Measurements from ENCODE around the gene NSD2.
A peak's percentile ranks its signal among the peaks of the same experiment; 100 is the strongest.
"Not testable (repeated sequence)": the region's sequence is repeated elsewhere in the genome, so short reads cannot be mapped to it uniquely, and the experiment has no call there.

NSD2 gene

GRCh38 chr4:1900624-1901023 lies 29.4 kb downstream of the NSD2 start:
- no peak for DNase-seq

DNA sequence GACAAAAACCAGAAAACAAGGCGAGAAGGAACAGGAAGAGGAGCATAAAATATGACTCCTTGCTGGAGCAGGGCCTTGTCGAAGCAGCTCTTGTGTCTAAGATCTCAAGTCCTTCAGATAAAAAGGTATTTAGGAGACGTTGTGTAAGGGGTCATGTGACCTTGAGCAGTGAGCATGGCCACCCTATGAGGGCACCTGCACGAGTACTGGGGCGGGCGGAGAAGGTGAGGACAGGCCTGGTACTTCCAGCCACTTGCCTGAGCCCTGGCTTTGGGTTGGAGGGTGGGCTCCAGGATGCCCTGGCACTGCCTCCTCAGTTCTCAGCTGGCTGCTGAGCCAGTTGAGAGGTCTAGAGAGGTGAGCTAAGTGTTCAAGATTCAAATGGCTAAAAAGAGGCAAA lies 29.9 kb downstream of the NSD2 start:
- no peak for DNase-seq

- DNase-seq, result no peak
Measured at GRCh38 chr4:1902243-1902642, 31.1 kb downstream of the NSD2 start.

DNA sequence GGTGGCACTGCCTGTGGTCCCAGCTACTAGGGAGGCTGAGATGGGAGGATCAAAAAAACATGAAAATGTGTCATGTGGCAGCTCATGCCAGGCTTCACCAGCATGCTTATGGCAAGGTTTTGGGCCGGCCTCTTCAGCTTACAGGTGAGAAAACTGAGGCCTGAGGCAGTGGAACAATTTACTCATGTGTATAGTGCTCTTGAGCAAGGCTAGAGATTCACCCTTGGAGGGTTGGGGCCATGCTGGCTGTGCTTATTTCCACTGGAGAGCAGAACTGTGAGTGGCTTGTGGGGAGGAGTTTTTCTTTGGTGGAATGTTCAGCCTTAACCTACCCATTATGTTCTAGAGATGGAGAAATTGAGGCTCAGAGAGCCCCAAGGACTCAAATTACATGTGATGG lies 31.8 kb downstream of the NSD2 start:
- no peak for DNase-seq

DNA sequence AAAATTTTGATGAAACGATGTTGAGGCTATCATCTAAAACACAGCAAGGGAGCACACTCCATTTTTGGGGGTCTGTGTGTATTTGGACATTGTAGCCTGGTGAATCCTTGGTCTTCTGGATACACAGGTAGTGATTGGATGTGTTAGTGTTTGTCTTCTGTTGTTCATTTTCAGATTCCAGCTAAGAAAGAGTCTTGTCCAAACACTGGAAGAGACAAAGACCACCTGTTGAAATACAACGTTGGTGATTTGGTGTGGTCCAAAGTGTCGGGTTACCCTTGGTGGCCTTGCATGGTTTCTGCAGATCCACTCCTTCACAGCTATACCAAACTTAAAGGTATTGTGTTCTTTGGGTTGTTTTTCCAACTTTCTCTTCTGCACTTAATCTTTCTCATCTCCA lies 32.8 kb downstream of the NSD2 start:
- no peak for DNase-seq

GRCh38 chr4:1907848-1908525 lies 36.8 kb downstream of the NSD2 start:
- no peak for DNase-seq

DNA sequence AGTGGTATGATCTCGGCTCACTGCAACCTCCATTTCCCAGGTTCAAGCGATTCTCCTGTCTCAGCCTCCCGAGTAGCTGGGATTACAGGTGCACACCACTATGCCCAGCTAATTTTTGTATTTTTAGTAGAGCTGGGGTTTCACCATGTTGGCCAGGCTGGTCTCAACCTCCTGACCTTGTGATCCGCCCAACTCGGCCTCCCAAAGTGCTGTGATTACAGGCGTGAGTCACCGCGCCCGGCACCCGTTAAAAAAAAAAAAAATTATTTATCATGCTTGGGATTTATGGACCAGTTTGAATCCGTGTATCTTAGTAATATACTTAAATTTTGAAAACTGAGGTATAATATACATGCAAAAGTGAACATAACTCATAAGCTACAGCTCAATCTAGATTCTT lies 38.5 kb downstream of the NSD2 start:
- not testable (repeated sequence) for DNase-seq

DNA sequence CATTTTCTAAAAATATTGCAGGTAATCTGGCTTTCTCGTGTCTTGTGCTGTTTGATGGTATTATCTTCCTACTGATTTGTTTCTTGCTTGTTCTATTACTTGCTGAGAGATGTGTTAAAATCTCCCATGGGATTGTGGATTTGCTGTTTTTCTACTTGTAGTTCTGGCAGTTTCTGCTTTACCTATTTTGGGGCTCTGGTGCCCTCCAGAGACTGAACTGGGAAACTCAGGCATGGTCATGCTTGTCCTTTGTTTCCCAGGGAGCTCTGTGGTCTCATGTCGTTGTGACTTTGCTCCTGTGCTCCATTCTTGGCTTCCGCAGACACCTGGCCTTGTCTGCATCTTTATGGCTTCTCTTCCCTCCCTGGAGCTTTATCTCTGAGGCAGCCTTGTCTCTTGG lies 39.5 kb downstream of the NSD2 start:
- DNase-seq, result peak; percentile 14

- DNase-seq, result not testable (repeated sequence)
Measured at GRCh38 chr4:1911316-1911715, 40.1 kb downstream of the NSD2 start.

DNA sequence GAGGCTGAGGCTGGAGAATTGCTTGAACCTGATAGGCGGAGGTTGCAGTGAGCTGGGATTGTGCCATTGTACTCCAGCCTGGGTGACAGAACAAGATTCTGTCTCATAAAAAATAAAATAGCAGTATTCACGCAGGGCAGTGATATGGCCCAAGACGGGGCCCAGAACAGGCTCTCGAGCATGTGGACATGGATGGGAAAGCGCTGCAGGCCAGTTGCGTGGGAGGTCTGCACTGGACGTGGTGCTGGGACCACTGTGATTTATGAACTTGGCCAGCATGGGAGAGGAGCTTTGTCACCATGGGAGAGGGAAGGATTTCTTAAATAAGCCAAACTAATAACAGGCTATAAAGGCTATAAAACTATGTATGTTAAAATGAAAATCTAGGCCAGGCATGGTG lies 51.6 kb downstream of the NSD2 start:
- no peak for DNase-seq

DNA sequence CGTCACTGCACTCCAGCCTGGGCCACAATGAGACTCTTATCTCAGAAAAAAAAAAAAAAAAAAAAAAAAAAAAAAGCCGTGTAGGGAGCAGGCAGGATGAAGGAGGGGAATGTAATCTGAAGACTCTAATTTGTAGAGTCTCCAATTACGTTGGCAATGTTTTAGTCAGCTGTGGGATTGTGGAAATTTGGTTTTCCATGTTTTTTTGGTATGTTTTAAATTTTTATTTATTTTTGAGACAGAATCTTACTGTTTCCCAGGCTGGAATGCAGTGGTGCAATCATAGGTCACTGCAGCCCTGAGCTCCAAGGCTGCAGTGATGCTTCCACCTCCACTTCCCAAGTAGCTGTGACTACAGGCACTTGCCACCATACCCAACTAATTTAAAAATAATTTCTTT lies 56.5 kb downstream of the NSD2 start:
- DNase-seq, result no peak

DNA sequence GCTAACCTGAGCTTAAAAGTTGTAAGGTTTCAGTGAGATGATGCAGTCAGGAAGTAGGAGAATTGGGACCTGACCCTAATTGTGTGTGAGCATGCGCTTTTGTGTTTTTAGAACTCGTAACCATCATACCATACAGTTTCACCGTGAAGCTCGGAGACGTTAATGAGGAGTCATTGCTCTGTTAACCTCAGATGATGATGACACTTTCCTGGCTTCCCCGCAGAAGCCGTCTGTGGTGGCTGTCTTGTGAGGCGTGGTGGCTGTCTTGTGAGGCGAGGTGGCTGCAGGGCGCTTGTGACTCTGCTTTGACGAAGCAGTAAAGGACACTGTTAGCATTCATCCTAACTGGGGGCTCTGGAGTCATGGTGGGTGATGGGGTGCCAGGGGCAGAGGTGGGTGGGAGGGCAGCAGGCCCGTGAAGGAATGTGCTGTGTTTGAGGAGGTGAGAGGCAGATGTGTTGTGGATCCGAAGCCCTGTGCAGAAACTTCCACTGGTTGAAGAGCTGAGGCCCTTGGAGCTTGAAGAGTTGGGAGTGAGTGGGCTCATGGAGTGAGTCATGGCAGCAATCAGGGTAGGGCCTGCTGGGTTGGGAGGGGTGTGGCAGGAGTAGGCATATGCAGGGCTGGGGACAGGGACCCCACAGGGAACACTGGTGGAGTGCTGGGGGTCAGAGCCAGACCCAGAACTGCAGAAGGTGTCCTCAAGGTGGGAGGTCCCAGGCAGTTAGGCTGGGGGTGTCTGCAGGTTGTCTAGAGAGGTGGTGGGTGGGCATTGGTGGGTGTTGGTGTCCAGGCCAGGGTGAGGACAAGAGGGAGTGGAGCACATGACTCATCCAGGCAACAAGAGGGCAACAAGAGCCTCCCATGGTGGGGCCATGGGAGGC lies 57.4 kb downstream of the NSD2 start:
- DNase-seq, result no peak

DNA sequence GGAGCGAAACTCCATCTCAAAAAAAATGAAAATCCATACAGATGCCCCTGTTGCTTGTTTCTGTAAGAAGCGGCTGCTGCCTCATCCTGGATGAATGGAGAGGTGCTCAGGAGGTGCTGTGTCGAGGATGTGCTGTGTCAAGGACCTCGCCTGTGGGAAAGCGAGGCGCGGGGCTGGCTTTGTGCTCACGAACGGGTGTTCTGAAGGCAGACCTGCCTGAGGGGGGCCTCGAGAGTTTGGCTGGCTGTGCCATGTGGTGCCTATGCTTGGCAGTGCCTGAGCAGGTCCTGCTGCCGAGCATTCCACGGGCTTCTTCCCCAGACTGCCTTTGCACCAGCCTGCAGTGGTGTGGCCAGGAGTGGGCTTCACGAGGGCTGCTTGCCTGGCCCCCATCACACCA lies 61.5 kb downstream of the NSD2 start:
- DNase-seq, result no peak

DNA sequence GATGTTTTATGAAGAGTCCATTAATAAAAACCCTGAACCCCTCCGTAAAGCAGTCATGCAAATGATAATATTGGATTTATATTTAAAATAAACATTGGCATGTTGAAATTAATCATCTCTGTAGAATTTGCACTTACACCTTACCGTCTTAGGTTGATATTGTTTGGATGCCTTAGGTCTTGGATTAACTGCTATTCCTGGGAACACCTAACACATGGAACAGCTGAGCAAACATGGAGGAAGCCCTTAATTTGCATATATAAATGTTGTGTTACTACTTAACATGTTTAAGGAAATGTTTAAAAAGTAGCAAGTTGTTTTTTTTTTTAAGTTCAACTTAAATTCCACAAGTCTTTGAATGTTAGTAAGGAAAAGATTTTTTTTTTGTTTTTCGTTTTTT lies 62.5 kb downstream of the NSD2 start:
- peak; percentile 5 for DNase-seq

DNA sequence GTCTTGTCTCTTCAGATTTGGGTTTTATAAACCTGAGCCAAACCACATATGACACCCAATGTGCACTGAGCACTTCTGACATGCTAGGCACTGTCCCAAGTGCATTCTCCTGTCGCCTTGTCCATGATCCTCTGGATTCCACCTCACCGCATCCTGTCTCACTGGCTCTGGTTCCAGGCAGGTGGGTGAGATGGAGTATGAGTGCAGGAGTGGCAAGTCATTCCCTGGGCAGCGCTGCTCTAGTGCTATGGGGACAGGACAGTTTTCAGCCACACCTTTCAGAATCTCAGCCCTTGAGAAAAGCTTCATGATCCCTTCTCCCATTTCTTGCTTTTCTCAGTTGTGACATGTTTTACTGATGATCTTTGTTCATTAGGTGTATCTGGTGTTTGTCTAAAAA lies 66.4 kb downstream of the NSD2 start:
- no peak for DNase-seq

DNA sequence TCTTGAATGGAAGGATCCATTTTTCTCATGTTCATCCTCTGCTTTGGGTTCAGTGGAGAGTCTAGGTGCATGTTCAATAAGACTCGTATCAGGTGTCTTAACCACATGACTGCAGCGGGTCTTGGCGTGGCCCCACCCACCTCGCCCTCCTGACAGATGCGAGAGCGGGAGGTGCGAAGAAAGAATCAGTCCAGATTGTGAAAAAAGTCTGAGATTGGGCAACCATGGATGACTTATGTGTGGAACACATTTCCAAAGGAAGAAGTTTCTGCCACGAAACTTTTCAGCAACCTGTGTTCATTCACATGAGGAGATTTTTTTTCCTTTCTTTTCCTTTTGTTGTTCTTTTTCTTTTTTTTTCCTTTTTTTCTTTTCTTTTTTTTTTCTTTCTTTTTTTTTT lies 66.8 kb downstream of the NSD2 start:
- DNase-seq, result no peak

DNA sequence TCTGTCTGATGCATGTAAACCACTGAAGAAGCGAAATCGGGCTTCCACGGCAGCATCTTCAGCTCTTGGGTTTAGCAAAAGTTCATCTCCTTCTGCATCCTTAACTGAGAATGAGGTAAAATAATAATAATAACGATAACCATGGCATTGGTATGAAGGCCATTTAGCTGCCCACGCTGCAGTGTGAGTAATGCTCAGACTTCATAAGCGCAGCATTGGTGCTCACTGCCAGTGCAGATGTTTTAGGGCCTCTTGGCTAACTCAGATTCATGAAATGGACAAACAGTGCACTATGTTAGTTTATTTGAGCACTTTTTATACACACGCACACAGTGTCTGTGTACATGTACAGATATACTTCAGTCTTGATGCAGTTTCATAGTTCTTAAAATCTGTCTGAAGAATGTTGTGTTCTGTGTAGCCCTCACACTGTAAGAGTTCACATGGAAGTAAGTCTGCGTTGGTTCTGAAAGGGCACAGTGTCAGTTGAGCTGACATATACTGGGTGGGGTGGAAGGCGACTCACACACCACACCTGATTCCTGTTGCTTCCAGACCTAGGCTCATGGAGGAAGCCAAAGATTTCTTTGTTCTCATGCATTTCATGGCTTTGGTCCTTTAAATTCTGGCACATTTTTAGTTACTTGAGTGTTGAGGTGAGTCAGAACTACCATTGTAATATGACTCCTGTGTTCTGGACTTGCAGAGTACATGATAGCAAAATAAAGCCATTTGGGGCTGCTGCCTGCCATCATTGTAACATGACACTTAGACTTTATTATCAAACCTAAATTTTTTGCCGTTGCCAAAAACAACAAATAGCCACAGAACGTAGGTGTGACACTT lies 68.7 kb downstream of the NSD2 start:
- no peak for DNase-seq

DNA sequence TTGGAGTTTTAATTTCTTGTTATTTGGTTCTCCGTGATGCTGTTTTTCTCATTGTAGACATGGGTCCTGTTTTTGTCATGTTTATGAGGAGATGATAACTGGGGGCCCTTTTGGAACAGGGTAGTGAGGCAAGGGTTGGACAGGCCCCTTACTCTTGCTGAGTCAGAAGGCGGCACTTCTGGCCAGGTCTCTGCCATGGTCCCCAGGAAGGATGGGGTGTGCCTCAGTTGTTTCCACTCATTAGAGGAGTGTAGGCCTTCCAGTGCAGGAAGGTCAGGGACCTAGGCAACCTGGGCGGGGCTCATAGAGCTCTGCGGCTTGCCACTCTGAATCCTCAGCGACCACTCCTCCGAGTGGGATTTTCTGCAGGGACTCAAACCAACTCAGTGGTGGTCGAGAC lies 69.4 kb downstream of the NSD2 start:
- no peak for DNase-seq

- no peak for DNase-seq
Measured at GRCh38 chr4:1943928-1944327, 72.7 kb downstream of the NSD2 start.

- no peak for DNase-seq
Measured at GRCh38 chr4:1945124-1945895, 74.1 kb downstream of the NSD2 start.

DNA sequence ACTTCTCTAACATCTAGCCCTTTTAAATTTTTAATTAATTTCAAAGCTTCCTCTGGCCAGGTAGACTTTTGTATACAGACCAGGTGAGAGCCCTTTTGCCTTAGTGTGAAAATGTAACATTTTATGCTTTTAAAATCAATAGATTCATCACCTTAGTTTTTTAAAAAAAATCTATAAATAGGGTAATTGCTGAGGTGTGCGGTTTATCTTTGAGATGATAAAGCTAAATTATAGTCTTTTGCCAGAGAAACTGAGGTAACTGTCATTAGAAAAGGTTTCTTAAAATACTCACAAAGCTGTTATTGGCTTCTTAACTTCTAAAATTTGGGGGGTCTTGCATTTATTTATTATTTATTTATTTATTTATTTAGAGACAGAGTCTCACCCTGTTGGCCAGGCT lies 74.7 kb downstream of the NSD2 start:
- no peak for DNase-seq

GRCh38 chr4:1948232-1948631 lies 77.0 kb downstream of the NSD2 start:
- DNase-seq, result no peak

- no peak for DNase-seq
Measured at GRCh38 chr4:1948892-1949436, 77.8 kb downstream of the NSD2 start.
